ENCODE results near the gene SOX12.
A peak's percentile ranks its signal among the peaks of the same experiment; 100 is the strongest.

SOX12 gene

GRCh38 chr20:301886-302848 is 23.2 kb upstream of the SOX12 start:
- DNase-seq, result no peak

- no peak for DNase-seq
Observed at GRCh38 chr20:305745-306144, 19.6 kb upstream of the SOX12 start.

- DNase-seq, result no peak
Observed at GRCh38 chr20:308427-309038, 16.8 kb upstream of the SOX12 start.

- DNase-seq, result no peak
Observed at GRCh38 chr20:309306-309840, 16.0 kb upstream of the SOX12 start.

- DNase-seq, result peak; percentile 100
Observed at GRCh38 chr20:309841-310644, 15.3 kb upstream of the SOX12 start.

GRCh38 chr20:310645-311044 is 14.7 kb upstream of the SOX12 start:
- DNase-seq, result no peak

- DNase-seq, result no peak
Observed at GRCh38 chr20:311609-312008, 13.7 kb upstream of the SOX12 start.

GRCh38 chr20:312067-312466 is 13.3 kb upstream of the SOX12 start:
- no peak for DNase-seq

- DNase-seq, result no peak
Observed at GRCh38 chr20:312866-313265, 12.5 kb upstream of the SOX12 start.

GRCh38 chr20:313402-313801 is 11.9 kb upstream of the SOX12 start:
- no peak for DNase-seq

- no peak for DNase-seq
Observed at GRCh38 chr20:313948-314347, 11.4 kb upstream of the SOX12 start.

GRCh38 chr20:316316-317068 is 8.9 kb upstream of the SOX12 start:
- DNase-seq, result no peak

- peak; percentile 95 for DNase-seq
Observed at GRCh38 chr20:324177-325044, 941 bp upstream of the SOX12 start.

GRCh38 chr20:325889-326644 is 715 bp downstream of the SOX12 start:
- peak; percentile 85 for DNase-seq

- peak; percentile 73 for DNase-seq
Observed at GRCh38 chr20:326645-327185, 1.4 kb downstream of the SOX12 start.

GRCh38 chr20:327186-328026 is 2.1 kb downstream of the SOX12 start:
- DNase-seq, result peak; percentile 94

GRCh38 chr20:328027-328974 is 2.9 kb downstream of the SOX12 start:
- no peak for DNase-seq
